HepG2 (cell line): Measurements from ENCODE around the gene SSNA1. TPM values are rescaled to one million over a fixed set of nuclear protein-coding genes. Genes with fewer than 3 reads are reported as not detected.

Experiments used
- HNF4A ChIP-seq: sonication (generic); formaldehyde crosslinking; IDR thresholded peaks from 2 replicates; pipeline ENCODE4 v1.4.0; 2020; ENCODE audit warnings: missing genetic modification reagents
- IRX3 ChIP-seq: sonication (generic); formaldehyde crosslinking; IDR thresholded peaks from 2 replicates; pipeline ENCODE4 v1.8.1; 2023; ENCODE audit warnings: mild to moderate bottlenecking, low read depth, missing genetic modification reagents, borderline replicate concordance
- KDM6A ChIP-seq: IDR thresholded peaks from 2 replicates; pipeline ENCODE4 v1.6.1; 2016; ENCODE audit warnings: low read depth
- MTA1 ChIP-seq: sonication (generic); formaldehyde crosslinking; IDR thresholded peaks from 2 replicates; pipeline ENCODE4 v1.4.0; 2020; ENCODE audit warnings: missing genetic modification reagents, mild to moderate bottlenecking, borderline replicate concordance
- MXD4 ChIP-seq: IDR thresholded peaks from 2 replicates; pipeline ENCODE4 v1.6.1; 2016; ENCODE audit warnings: mild to moderate bottlenecking, missing biosample characterization, missing genetic modification reagents
- TEAD3 ChIP-seq: optimal IDR thresholded peaks from 2 replicates; pipeline ENCODE3; 2016; ENCODE audit warnings: borderline replicate concordance
- ZNF121 ChIP-seq: sonication (generic); formaldehyde crosslinking; IDR thresholded peaks from 2 replicates; pipeline ENCODE4 v1.5.0; 2020; ENCODE audit warnings: mild to moderate bottlenecking, missing genetic modification reagents
- ZNF746 ChIP-seq: sonication (generic); formaldehyde crosslinking; IDR thresholded peaks from 2 replicates; pipeline ENCODE4 v1.8.0; 2022; ENCODE audit warnings: mild to moderate bottlenecking, missing genetic modification reagents
- polyA plus RNA-seq, 8 experiments: library from polyadenylated mRNA; depleted of rRNA in 3 of 8; stranded (reverse) in 7 of 8; unstranded in 1 of 8; fragments of >200 nt; fragmentation: Illumina TruSeq in 4 of 8; extraction: Trizol in 4 of 8; gene quantifications; 2 replicates each; pipeline versions ENCODE4 v1.2.1 to v1.2.3, GENCODE V29; 2011 to 2016; ENCODE audit warnings: low read depth in 4 of 8, missing spikeins in 1 of 8, mixed read lengths in 1 of 8; ENCODE audit not compliant: insufficient read depth in 1 of 8
- total RNA-seq, 5 experiments: library from RNA; depleted of rRNA; stranded (reverse); fragments of >200 nt; fragmentation: Illumina TruSeq; extraction: Trizol; gene quantifications; 2 replicates each; pipeline ENCODE4 v1.2.3, GENCODE V29; 2016; ENCODE audit warnings: low read depth in 1 of 5
- TF ChIP-seq, protein P1 (sequence below): IDR thresholded peaks from 2 replicates; pipeline ENCODE4 v1.4.0; 2020; ENCODE audit warnings: mild to moderate bottlenecking, missing genetic modification reagents
- TF ChIP-seq, protein P2 (sequence below), 2 experiments: sonication (generic) in 1 of 2; formaldehyde crosslinking in 1 of 2; IDR thresholded peaks; 2 replicates each; pipeline versions ENCODE4 v1.4.0 to v1.6.1; 2016 to 2020; ENCODE audit warnings: borderline replicate concordance in 1 of 2, low read depth in 1 of 2, mild to moderate bottlenecking in 1 of 2, missing genetic modification reagents in 1 of 2
- TF ChIP-seq, protein P3 (sequence below): sonication (generic); formaldehyde crosslinking; IDR thresholded peaks from 2 replicates; pipeline ENCODE4 v1.5.1; 2020; ENCODE audit warnings: mild to moderate bottlenecking, missing genetic modification reagents, borderline replicate concordance
- TF ChIP-seq, protein P4 (sequence below): sonication (generic); formaldehyde crosslinking; IDR thresholded peaks from 2 replicates; pipeline ENCODE4 v1.8.0; 2022; ENCODE audit warnings: missing genetic modification reagents, mild to moderate bottlenecking, borderline replicate concordance

SSNA1 gene
- total and polyA plus RNA-seq, 2 of the 13 experiments (the other 11 are each of a cell fraction or from before 2014, with no cell fraction given), result 35.9 to 49.4 TPM

DNA sequence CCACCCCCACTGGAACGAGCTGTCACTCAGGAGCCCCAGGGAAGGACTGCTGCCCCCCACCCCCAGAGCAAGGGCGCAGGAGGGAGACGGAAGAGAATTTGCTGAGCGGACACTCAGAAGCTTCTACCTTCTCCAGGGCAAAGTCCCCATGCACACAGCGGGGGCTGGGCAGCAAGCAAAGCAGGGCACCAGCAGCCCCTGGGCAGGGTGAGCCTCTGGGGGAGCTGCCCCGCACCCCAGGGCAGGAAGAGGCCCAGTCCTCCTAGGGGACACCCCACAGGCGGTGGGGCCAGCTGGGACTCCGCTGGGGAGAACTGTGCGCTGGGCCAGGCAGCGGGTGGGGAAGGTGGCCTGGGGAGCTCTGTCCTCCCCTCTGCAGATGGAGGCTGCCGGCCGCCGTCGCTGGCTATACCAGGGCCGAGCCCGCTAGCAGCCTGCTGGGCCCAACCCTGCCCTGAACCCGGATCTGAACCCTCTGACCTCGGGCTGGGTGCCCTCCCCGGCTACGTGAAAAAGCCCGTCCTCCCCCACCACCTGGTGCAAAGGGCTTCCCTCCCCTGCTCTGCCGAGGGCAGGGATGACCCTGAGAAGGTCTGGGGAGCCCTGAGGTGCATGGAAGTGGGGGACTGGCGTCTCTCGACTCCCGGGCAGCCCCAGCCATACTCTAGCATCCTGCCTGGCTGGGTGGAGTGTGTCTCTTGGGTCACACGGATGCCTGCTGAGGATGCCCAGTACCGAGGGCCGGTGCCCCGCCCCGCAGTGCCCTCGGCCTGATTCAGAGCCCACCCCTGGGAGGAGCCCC is 41.6 kb downstream of the SSNA1 start (continued):
- TF ChIP-seq, protein P1, sequence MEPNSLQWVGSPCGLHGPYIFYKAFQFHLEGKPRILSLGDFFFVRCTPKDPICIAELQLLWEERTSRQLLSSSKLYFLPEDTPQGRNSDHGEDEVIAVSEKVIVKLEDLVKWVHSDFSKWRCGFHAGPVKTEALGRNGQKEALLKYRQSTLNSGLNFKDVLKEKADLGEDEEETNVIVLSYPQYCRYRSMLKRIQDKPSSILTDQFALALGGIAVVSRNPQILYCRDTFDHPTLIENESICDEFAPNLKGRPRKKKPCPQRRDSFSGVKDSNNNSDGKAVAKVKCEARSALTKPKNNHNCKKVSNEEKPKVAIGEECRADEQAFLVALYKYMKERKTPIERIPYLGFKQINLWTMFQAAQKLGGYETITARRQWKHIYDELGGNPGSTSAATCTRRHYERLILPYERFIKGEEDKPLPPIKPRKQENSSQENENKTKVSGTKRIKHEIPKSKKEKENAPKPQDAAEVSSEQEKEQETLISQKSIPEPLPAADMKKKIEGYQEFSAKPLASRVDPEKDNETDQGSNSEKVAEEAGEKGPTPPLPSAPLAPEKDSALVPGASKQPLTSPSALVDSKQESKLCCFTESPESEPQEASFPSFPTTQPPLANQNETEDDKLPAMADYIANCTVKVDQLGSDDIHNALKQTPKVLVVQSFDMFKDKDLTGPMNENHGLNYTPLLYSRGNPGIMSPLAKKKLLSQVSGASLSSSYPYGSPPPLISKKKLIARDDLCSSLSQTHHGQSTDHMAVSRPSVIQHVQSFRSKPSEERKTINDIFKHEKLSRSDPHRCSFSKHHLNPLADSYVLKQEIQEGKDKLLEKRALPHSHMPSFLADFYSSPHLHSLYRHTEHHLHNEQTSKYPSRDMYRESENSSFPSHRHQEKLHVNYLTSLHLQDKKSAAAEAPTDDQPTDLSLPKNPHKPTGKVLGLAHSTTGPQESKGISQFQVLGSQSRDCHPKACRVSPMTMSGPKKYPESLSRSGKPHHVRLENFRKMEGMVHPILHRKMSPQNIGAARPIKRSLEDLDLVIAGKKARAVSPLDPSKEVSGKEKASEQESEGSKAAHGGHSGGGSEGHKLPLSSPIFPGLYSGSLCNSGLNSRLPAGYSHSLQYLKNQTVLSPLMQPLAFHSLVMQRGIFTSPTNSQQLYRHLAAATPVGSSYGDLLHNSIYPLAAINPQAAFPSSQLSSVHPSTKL, result peak; percentile 40; the same call in 1 of the 2 replicates
- TF ChIP-seq KDM6A (CRISPR knock-in tag) (no peak), HNF4A (CRISPR knock-in tag) (peak; percentile 30), IRX3 (CRISPR knock-in tag) (no peak), MTA1 (CRISPR knock-in tag) (peak; percentile 78; the same call in 1 of the 2 replicates), MXD4 (peak; percentile 72; the same call in 1 of the 2 replicates), TEAD3 (peak; percentile 22), ZNF121 (no peak), ZNF746 (CRISPR knock-in tag) (peak; percentile 93)
- TF ChIP-seq, protein P2, sequence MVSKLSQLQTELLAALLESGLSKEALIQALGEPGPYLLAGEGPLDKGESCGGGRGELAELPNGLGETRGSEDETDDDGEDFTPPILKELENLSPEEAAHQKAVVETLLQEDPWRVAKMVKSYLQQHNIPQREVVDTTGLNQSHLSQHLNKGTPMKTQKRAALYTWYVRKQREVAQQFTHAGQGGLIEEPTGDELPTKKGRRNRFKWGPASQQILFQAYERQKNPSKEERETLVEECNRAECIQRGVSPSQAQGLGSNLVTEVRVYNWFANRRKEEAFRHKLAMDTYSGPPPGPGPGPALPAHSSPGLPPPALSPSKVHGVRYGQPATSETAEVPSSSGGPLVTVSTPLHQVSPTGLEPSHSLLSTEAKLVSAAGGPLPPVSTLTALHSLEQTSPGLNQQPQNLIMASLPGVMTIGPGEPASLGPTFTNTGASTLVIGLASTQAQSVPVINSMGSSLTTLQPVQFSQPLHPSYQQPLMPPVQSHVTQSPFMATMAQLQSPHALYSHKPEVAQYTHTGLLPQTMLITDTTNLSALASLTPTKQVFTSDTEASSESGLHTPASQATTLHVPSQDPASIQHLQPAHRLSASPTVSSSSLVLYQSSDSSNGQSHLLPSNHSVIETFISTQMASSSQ (IDR thresholded peaks at IDR 0.05; ENCODE audit: low read depth), result no peak
- TF ChIP-seq, protein P2 (CRISPR knock-in tag; IDR thresholded peaks at IDR 0.05; ENCODE audit: borderline replicate concordance), result peak; percentile 2; the same call in 1 of the 2 replicates
- TF ChIP-seq, protein P3, sequence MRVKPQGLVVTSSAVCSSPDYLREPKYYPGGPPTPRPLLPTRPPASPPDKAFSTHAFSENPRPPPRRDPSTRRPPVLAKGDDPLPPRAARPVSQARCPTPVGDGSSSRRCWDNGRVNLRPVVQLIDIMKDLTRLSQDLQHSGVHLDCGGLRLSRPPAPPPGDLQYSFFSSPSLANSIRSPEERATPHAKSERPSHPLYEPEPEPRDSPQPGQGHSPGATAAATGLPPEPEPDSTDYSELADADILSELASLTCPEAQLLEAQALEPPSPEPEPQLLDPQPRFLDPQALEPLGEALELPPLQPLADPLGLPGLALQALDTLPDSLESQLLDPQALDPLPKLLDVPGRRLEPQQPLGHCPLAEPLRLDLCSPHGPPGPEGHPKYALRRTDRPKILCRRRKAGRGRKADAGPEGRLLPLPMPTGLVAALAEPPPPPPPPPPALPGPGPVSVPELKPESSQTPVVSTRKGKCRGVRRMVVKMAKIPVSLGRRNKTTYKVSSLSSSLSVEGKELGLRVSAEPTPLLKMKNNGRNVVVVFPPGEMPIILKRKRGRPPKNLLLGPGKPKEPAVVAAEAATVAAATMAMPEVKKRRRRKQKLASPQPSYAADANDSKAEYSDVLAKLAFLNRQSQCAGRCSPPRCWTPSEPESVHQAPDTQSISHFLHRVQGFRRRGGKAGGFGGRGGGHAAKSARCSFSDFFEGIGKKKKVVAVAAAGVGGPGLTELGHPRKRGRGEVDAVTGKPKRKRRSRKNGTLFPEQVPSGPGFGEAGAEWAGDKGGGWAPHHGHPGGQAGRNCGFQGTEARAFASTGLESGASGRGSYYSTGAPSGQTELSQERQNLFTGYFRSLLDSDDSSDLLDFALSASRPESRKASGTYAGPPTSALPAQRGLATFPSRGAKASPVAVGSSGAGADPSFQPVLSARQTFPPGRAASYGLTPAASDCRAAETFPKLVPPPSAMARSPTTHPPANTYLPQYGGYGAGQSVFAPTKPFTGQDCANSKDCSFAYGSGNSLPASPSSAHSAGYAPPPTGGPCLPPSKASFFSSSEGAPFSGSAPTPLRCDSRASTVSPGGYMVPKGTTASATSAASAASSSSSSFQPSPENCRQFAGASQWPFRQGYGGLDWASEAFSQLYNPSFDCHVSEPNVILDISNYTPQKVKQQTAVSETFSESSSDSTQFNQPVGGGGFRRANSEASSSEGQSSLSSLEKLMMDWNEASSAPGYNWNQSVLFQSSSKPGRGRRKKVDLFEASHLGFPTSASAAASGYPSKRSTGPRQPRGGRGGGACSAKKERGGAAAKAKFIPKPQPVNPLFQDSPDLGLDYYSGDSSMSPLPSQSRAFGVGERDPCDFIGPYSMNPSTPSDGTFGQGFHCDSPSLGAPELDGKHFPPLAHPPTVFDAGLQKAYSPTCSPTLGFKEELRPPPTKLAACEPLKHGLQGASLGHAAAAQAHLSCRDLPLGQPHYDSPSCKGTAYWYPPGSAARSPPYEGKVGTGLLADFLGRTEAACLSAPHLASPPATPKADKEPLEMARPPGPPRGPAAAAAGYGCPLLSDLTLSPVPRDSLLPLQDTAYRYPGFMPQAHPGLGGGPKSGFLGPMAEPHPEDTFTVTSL (CRISPR knock-in tag), result peak; percentile 75; the same call in 1 of the 2 replicates
- TF ChIP-seq, protein P4, sequence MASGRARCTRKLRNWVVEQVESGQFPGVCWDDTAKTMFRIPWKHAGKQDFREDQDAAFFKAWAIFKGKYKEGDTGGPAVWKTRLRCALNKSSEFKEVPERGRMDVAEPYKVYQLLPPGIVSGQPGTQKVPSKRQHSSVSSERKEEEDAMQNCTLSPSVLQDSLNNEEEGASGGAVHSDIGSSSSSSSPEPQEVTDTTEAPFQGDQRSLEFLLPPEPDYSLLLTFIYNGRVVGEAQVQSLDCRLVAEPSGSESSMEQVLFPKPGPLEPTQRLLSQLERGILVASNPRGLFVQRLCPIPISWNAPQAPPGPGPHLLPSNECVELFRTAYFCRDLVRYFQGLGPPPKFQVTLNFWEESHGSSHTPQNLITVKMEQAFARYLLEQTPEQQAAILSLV, result peak; percentile 48; the same call in 1 of the 2 replicates
